H1 (cell line): ENCODE data around the gene ABHD2. TPM values are rescaled to one million over a fixed set of nuclear protein-coding genes. Genes with fewer than 3 reads are reported as not detected.

Experiments
- POLR2A ChIP-seq, 2 experiments: IDR thresholded peaks; 1 replicate in 1 of 2; 2 replicates in 1 of 2; pipeline ENCODE4 v1.6.1; 2011; ENCODE audit warnings: low read depth in 2 of 2, low read length in 2 of 2, mild to moderate bottlenecking in 2 of 2; ENCODE audit errors: control extremely low read depth in 1 of 2
- SP1 ChIP-seq: IDR thresholded peaks from 2 replicates; pipeline ENCODE4 v1.6.1; 2011; ENCODE audit warnings: low read depth, low read length
- polyA plus RNA-seq, 7 experiments: library from polyadenylated mRNA; depleted of rRNA in 3 of 7; stranded (reverse) in 5 of 7; unstranded in 2 of 7; fragments of >200 nt in 5 of 7; fragments of 200-250 nt in 2 of 7; gene quantifications; 1 replicate in 5 of 7; 2 replicates in 1 of 7; 4 replicates in 1 of 7; pipeline versions ENCODE4 v1.2.1 to v1.2.3, GENCODE V29; 2011 to 2013; ENCODE audit warnings: missing spikeins in 2 of 7, mixed read lengths in 2 of 7
- total RNA-seq: library from RNA; stranded (reverse); fragmentation: NEBNext Ultra II Directional; extraction: Animal tissue kit (Norgen Biotek cat#: 25700); gene quantifications from 2 replicates; pipeline ENCODE4 v1.2.1, GENCODE V29; 2021

The ABHD2 gene
- total and polyA plus RNA-seq, 2 of the 8 experiments (the other 6 are each of a cell fraction or from before 2014, with no cell fraction given) = 9.1 to 23.7 TPM

- TF ChIP-seq SP1 = peak; percentile 99
- TF ChIP-seq POLR2A (IDR thresholded peaks at IDR 0.05; ENCODE audit: control extremely low read depth in 1 of 2, low read depth in 2 of 2, low read length in 2 of 2) = peak in 1 of 2 experiments; percentile 80; a peak in 2 of 3 replicates
Observed at GRCh38 chr15:89087830-89088604, at the start of gene ABHD2 (continued).
